ENCODE results near the gene GTF2F2. TPM values are rescaled to one million over a fixed set of nuclear protein-coding genes. Genes with fewer than 3 reads are reported as not detected.
"Not testable (repeated sequence)": the region's sequence is repeated elsewhere in the genome, so short reads cannot be mapped to it uniquely, and the experiment has no call there.

The GTF2F2 gene
- polyA plus RNA-seq, 4 donors = 24.9 to 32.8 (median 28.3) TPM

DNA sequence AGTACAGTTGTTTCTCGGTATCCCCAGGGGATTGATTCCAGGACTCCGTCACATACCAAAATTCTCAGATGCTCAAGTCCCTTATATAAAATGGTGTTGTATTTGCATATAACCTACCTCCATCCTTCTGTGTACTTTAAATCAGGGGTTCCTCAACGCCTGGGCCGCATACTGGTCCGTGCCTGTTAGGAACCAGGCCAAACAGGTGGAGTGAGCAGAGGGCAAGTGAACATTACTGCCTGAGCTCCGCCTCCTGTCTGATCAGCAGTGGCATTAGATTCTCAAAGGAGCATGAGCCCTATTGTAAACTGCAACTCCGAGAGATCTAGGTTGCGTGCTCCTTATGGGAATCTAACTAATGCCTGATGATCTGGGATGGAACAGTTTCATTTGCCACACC is 122.8 kb downstream of the GTF2F2 start:
- DNase-seq (ENCODE audit: low read depth in 4 of 4, low spot score in 2 of 4) = no peak

DNA sequence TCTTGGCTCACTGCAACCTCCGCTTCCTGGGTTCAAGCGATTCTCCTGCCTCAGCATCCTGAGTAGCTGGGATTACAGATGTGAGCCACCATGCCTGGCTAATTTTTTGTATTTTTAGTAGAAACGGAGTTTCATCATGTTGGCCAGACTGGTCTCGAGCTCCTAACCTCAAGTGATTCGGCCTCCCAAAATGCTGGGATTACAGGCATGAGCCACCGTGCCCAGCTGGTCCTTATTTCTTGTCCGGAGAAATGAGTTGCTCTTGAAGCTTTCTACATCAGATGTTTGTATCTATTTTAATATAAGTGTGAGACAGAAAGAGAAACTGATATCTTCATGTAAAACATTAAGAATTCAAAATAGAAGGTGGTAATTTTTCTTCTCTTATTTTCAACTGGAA is 124.4 kb downstream of the GTF2F2 start:
- not testable (repeated sequence) for DNase-seq (ENCODE audit: low read depth in 4 of 4, low spot score in 2 of 4)

DNA sequence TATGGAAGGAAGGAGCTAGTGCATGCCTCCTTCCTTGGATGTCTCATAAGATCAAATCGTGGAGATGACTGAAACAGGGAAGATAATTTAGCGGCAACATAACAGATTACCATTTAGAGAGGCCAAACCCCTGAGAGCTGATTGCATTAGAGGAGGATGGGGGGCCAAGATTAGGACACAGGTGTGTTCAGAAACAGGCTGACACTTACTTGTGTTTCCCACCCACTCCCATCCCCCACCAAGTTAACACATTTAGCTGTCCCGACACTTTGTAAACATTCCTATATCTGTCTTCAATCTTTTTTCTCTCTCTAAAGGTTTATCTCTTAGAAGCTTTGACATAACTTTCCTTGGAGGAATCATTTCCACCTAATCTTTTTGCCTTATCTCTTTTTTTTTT is 129.4 kb downstream of the GTF2F2 start:
- DNase-seq (ENCODE audit: low read depth in 4 of 4, low spot score in 2 of 4) = no peak

DNA sequence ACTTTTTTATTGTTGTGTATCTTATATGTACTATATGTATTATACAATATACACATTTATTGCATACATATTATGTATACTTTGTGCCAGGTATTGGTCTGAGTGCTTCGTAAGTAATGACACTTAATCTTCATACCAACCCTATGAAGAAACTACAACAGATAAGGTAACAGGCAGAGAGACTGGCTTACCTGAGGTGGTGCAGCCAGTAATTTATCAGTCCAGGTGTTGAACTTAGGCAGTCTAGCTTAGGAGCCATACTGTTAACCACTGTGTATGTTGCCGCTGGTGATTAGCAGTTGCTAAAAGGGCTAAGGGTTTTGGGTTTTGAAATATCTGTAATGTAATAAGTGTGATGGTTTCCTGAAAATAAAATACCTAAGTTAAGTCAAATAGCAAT is 134.1 kb downstream of the GTF2F2 start:
- DNase-seq (ENCODE audit: low read depth in 4 of 4, low spot score in 2 of 4) = no peak

DNA sequence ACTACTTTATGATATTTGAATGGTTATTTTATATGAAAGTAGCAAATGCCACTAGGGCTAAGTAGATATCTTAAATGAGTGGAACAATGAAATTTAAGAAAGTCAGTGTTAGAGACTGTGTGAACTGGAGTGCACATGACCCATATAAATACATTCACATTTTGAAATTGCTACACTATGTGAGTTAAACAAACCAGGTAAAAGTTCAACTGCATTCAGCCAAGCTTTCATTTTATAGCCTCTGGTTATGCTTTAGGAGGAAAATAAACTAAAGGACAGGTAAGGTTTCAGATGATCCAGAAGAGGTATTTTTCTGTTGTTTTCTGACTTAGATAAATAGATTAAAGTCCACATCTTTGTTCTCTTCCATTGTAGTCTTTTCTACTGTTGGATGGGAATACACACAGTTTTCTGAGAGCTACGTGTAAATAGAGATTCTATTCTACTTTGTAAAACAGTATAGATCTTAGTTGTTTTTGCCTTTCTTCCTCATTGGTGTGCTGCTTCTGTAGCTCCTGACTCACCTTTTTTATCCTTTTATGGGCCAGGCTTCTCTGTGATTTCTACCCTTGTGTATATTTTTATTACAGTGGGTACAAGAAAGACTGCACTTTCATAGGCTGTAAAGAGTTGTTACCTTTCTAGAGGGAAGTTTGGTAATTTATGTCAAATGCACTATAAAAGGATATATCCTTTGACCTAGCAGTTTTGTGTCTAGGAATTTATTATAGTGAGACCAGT is 135.1 kb downstream of the GTF2F2 start:
- no peak for DNase-seq (ENCODE audit: low read depth in 4 of 4, low spot score in 2 of 4)

DNA sequence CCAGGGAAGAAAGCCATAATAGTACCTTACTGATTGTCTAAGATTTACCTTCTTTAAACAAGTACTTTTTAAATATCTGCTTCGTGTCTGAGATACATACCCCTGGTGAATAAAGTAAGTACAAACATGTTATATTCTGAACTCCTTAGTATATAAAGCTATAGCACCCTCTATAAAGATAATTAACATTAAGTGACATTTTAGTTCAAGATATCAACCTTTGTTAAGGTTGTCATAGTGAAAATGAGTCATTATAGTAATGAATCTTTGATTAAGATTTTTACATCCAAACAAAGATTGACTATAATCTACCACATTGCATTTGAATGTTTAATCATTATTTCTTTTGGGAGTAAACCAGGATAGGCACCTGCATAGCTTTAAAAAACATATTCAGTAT is 135.9 kb downstream of the GTF2F2 start:
- DNase-seq (ENCODE audit: low read depth in 4 of 4, low spot score in 2 of 4) = no peak

DNA sequence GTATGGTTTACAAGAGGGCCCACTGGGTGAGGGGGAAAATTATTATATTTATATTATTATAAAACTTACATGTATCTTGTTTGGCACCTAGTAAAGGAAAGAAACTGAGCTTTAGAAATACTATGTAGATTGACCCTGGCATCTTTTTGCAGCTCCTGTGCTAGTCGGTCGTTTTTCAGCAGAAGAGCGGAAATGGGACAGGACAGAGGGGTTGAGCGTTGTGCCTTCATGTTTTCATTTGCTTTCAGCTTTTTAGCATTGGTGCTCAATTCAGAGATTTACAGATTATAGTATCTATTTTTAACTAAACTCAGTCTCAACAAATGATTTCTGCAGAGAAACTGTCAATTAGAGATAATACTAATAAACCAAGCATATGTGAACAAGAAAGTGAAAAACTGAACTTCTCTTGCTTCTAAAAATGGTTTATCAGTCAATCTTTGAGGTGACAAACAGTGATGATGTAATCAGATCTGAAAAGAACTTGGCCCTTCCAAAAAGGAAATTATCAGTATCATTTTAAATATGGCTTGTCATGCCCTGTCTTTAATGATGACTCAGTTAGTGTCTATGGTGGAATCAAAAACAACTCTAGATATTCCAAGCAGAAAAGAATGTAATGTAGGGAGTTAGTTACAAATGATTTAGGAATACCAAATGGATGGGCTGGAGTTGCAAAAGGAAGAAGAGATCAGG is 137.5 kb downstream of the GTF2F2 start:
- no peak for DNase-seq (ENCODE audit: low read depth in 4 of 4, low spot score in 2 of 4)

DNA sequence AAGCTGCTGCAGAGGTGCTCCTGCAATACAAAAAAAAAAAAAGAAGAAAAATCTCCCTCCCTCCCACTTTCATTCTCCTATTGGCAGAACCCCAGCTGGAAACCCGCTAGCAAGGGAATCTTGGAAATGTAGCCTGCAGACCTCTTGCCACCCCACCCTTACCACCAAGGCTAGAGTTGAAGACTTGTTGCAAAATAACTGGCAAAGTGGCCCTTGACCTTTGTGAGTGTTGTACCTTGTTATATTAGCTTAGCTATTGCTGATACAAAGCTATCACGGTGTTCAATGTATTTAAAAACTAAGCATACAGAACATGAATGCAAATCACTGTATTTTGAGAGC is 138.0 kb downstream of the GTF2F2 start:
- DNase-seq (ENCODE audit: low read depth in 4 of 4, low spot score in 2 of 4) = no peak

DNA sequence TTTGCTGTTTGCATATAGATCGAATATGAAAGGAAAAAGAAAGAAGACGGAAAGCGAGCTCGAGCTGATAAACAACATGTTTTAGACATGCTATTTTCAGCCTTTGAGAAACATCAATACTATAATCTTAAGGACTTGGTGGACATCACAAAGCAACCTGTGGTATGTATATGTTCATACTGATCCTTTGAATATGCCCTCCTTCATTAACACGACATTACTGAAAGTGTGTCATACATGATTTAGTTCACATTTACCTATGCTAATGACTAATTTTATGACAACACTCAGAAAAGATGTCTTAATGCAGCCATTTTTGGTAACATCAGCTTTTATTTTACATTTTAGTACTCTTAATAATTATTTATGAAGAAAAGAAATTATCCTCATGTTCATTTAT is 146.9 kb downstream of the GTF2F2 start:
- no peak for DNase-seq (ENCODE audit: low read depth in 4 of 4, low spot score in 2 of 4)

DNA sequence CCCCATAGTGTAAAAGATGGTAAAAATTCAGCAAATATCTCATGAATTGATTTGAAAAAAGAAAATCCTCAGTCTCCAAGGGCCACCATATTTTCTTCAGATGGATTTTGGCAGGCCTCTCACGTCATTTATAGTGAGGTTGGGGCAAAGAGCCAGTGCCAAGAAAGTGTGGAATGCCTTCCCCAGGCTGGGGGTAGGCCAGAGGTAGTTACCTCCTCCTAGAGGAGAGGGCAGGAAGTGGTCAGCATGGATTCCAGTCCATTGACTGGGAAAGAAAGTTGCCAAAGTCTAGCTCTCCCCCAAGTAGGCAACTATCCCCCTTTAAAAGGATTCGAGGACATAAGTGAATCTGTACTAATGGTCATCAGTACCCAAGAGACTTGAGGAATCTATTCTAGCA is 148.9 kb downstream of the GTF2F2 start:
- no peak for DNase-seq (ENCODE audit: low read depth in 4 of 4, low spot score in 2 of 4)

DNA sequence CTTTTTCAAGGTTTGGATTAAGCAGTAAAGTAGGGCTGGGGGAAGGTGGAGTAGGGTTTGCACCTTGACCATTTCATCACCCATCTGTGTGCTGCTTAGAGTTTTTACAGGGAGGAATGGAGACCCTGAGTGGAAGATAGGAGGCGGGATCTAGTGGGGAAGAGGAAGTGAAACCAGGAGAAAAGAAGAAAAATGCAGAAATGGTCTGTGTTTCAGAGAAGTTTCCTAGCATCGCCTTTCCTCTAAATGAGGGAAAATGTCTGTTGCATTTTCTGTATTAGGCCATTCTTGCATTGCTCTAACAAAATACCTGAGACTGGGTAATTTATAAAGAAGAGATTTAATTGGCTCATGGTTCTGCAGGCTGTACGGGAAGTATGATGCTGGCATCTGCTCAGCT is 156.6 kb downstream of the GTF2F2 start:
- no peak for DNase-seq (ENCODE audit: low read depth in 4 of 4, low spot score in 2 of 4)

DNA sequence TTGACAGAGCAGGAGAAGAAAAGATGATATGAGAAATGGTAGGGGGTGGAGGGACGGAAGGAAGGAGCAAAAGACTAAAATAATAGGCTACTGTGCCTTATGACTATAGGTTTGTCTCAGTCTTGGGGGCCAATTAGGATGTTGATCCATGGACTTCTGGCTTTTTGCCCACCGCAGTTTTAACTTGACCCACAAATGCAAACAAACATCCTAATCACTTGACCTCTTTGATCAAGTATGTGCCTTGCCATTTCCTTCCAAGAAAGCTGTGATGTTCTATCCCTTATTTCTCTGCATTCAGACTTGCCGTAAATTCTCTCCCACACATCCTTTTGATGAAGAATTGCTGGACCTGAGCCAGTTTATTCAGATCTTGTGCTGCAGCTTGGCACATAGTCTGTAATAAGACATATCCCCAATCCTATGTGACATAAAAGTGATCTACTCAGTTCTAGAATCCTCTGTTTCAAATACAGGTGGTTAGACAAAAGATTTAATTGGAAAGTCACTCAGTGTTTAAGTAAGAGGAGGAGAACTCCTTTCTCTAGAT is 157.9 kb downstream of the GTF2F2 start:
- no peak for DNase-seq (ENCODE audit: low read depth in 4 of 4, low spot score in 2 of 4)

DNA sequence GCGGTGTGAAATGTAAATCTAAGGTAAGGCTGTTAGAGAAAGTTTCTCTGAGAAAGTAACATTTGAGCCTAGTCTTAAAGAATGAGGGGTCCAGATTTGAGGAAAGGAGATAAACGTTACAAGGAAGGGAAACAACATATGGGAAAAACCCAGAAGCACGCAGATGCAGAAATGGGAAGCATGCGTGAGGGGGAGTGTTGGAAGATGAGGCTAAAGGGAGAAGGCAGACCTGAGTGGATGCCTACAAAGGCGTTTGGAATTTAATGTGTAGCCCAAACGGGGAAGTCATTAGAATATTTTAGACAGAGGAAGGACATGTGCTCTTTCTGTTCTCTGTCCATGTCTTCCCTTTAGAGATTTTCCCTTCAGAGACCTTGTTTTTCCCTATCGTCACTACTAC is 159.7 kb downstream of the GTF2F2 start:
- DNase-seq (ENCODE audit: low read depth in 4 of 4, low spot score in 2 of 4) = no peak

DNA sequence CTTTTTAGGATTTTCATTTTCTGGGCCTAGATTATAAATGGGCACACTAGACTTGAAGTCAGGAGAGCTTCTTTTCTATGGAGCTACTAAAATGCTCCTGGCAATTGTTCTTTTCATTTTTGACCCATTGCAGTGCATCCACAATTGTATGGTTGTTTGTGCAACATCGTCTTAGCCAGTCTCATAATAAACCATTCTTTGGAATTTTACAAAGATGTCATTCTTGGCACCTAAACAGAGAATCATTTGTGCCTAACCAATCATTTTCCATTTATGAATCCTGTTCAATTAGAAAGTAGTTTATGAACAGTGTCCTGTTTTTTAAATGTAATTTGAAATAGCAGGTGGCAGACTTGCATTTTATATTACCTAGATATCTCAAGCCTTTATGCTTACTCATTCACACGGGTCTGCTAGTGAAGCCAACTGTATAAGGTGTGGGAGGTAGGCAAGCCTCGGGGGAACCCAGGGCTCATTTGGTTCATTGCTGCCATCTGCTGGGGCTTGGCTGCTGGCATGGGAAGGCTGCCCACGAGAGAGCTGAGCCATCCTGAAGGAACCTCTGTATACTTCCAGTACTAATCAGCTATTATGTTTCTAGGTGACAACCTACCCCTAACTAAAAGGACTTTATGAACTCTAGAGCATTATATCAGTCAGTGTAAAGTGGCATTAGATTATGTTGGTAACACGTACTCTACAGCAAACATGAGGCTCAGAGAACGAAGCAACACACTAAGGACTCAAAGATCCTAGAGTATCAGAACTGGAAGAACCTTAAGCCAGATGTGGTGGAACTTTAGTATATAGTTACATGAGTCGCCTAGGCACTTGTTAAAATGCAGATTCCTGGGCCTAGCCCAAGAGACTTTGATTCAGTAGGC is 160.7 kb downstream of the GTF2F2 start:
- peak in 2 of 4 donors; percentile 30 to 44 for DNase-seq (ENCODE audit: low read depth in 4 of 4, low spot score in 2 of 4)

DNA sequence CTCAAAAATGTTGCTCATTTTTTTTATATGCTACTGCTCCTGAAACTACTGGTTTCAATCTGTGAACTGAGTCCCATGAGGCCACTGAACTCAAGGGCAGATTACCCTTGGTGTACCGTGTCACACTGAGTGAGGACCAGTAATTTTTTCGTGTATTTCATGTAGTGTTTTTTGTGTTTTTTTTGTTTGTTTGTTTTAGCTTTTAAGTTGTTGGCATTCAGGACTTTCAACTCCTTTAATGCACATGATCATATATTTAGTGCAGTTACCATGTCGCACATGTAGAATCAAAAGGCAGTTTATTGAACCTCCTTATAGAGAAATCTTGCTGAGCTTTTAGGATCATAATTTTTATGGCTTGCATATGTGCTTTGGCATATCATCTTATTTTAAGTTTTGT is 162.7 kb downstream of the GTF2F2 start:
- no peak for DNase-seq (ENCODE audit: low read depth in 4 of 4, low spot score in 2 of 4)

DNA sequence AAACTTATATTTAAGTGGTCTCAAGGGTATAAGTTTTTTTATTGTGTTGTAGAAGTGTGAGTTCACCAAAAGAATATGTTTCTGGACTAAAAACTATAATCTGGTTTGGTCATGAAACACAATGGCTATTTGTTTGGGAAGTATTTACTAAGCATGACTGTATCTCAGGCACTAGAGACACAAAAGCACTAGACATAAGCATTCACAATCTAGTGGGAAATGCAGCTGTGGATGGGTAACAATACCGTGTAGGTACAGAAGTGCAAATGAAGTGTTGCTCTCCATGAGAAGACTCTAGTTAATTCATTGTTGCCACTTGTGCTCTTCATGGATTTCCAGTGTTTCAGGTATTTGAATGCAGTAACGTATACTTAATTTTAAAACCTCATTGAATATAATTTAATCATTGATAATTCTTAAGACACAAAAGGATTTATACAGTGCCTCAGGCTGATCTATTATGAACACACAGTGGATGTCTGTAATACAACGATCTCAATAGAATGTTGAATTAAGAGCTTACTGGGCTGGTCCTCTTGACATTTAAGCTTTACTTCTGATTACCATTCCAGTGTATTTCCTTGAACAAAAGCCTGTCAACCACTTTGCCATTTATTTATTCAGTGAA is 169.7 kb downstream of the GTF2F2 start:
- DNase-seq (ENCODE audit: low read depth in 4 of 4, low spot score in 2 of 4) = no peak

DNA sequence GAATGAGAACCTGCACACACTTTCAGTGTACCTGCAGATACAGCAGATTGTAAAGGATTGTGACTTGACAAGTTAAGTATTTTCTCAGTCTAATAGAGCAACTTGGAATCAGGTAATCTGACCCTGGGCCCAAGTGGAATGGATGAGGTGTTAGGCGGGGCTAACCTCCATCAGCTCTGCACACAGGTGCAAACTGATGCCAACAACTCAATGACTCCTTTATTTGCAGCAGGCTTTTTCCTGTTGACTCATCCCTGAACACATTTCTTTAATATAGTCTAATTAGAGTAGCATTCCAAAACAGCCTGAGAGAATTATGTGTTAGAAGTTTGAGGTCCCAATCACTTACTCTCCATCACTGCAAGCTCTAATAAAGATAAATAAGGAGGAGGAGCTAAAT is 171.9 kb downstream of the GTF2F2 start:
- DNase-seq (ENCODE audit: low read depth in 4 of 4, low spot score in 2 of 4) = no peak

DNA sequence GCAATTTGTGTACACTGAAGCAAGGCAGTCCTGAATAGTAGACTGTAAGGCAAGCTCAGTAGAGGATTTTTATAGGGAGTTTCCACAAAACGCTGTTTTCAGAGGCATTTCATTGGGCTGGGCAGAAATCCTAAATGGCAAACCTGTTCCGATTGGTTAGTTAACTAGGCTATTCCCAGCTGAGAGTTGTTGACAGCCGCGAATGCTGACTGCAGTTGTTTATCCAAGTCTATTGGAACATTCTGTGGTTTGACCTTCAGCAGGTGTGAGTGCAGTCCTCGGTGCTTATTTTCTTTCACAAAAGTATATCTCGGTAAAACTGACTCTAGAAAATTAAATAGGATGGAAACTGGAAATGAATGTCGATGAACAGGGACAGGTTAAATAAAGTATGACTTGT is 175.2 kb downstream of the GTF2F2 start:
- DNase-seq (ENCODE audit: low read depth in 4 of 4, low spot score in 2 of 4) = no peak

DNA sequence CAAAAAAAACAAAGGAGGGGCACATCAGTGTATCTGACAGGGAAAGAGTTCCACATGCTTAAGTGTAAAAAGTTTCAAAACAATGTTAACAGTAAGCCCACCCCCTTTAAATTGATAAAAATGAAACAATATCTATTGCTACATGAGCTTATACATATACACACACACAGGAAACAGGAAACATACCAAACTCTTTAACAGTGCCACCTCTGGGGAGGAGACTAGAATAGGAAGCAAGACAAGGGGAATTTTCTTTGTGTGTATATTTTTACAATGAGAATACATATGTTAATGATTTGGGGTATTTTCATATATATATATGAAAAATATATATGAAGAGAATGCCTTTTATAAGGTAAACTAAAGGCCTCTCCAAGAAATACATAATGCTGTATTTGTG is 175.9 kb downstream of the GTF2F2 start:
- DNase-seq (ENCODE audit: low read depth in 4 of 4, low spot score in 2 of 4) = no peak

DNA sequence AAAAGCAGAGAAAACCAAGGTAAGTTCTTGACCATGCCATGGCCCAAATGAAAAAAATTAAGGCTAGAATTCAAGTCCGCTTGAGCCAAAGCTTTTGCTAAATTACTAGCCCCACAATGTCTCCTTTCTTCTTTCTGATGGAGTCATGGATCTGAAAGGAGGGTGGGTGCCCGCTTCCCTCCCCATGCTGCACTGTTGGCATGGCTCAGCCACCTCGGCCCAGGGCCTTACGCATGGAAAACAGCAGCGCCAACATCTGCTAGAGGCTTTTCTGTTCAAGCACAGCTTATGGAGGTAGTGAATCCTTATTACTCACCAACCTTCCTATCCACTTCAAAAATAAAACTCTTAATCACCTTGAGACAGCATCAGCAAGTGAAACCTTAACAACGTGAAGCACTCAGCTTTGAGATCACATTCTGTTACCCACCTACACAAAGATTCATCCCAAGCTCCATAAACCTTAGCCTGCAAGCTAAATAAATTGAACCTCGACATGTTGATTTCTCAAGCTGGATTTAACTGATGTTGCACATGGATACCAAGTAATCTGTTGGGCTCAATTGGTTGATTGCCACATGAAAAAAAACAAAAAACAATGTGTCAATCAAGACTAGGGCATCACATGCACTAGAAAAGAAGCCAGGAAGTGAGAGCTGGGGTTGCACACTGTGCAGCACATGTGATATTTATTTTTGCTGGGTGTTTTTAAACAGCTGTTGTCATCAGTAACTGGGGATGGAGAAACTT is 177.3 kb downstream of the GTF2F2 start:
- no peak for DNase-seq (ENCODE audit: low read depth in 4 of 4, low spot score in 2 of 4)

Data from left renal cortex interstitium (tissue), 4 donors.